B cell (primary cell): ENCODE measurements around the gene GNAS. TPM values are rescaled to one million over a fixed set of nuclear protein-coding genes. Genes with fewer than 3 reads are reported as not detected.

ENCODE experiments used
- ATAC-seq: fragments of 200-7000 bp; cut with Tn5 transposase; one replicate; pipeline ENCODE4 v1.10.0; 2021; ENCODE audit warnings: low read depth, mild to moderate bottlenecking, moderate number of reproducible peaks, moderate library complexity
- CTCF ChIA-PET: fragments of 350-600 bp; sonication (Branson Sonifier 250); formaldehyde crosslinking; loops from one replicate; lab custom pipeline; 2021; ENCODE audit warnings: antibody characterized with exemption, inconsistent platforms; lab: Charles Lee
- POLR2A ChIA-PET: fragments of 350-600 bp; sonication (Branson Sonifier 250); formaldehyde crosslinking; loops from one replicate; lab custom pipeline; 2021; ENCODE audit warnings: antibody characterized with exemption; lab: Charles Lee
- DNase-seq: peaks from one replicate; pipeline ENCODE4 v3.0.0; 2013
- H2AFZ ChIP-seq: 2 replicates; pipeline ENCODE4 v1.6.1; 2012; ENCODE audit warnings: mild to moderate bottlenecking, low read depth, low read length; ENCODE audit not compliant: insufficient read depth, poor library complexity, severe bottlenecking
- H3K27ac ChIP-seq, 2 donors: 1 replicate in 1 of 2; 2 replicates in 1 of 2; pipeline ENCODE4 v1.5.1; 2012 to 2013; ENCODE audit warnings: low read length in 2 of 2, mild to moderate bottlenecking in 2 of 2, moderate library complexity in 1 of 2
- H3K27me3 ChIP-seq, 4 experiments: fragments of 200-600 bp in 1 of 4; sonication (generic) in 1 of 4; replicated peaks in 1 of 4; 1 replicate in 2 of 4; 2 replicates in 2 of 4; pipeline versions ENCODE4 v1.6.1 to v1.7.0; 2013 to 2016; ENCODE audit warnings: low read length in 3 of 4, mild to moderate bottlenecking in 2 of 4, mixed read lengths in 1 of 4, moderate library complexity in 1 of 4; ENCODE audit not compliant: insufficient read depth in 4 of 4, control insufficient read depth in 3 of 4; ENCODE audit errors: control extremely low read depth in 1 of 4
- H3K36me3 ChIP-seq, 2 experiments: replicated peaks in 1 of 2; 1 replicate in 1 of 2; 2 replicates in 1 of 2; pipeline versions ENCODE4 v1.6.1 to v1.7.1; 2013; ENCODE audit warnings: low read length in 1 of 2; ENCODE audit not compliant: insufficient read depth in 2 of 2, control insufficient read depth in 1 of 2; ENCODE audit errors: control extremely low read depth in 1 of 2, extremely low read depth in 1 of 2
- H3K4me1 ChIP-seq, 2 donors: fragments of 200-600 bp in 1 of 2; sonication (generic) in 1 of 2; 1 replicate in 1 of 2; 2 replicates in 1 of 2; pipeline versions ENCODE4 v1.5.1 to v1.6.1; 2013 to 2017; ENCODE audit warnings: low read length in 2 of 2; ENCODE audit not compliant: control insufficient read depth in 2 of 2, insufficient read depth in 2 of 2
- H3K4me2 ChIP-seq: replicated peaks from 2 replicates; pipeline ENCODE3; 2012; ENCODE audit warnings: mild to moderate bottlenecking, low read depth, low read length; ENCODE audit not compliant: poor library complexity, severe bottlenecking
- H3K4me3 ChIP-seq, 5 experiments: fragments of 200-600 bp in 1 of 5; sonication (generic) in 1 of 5; 1 replicate in 3 of 5; 2 replicates in 2 of 5; pipeline versions ENCODE4 v1.5.1 to v1.7.0; 2011 to 2016; ENCODE audit warnings: low read length in 4 of 5, mild to moderate bottlenecking in 4 of 5, low read depth in 2 of 5, control low read depth in 1 of 5, moderate library complexity in 1 of 5; ENCODE audit not compliant: insufficient read depth in 1 of 5; ENCODE audit errors: control extremely low read depth in 1 of 5, extremely low read depth in 1 of 5
- H3K79me2 ChIP-seq: fragments of 200-600 bp; sonication (generic); one replicate; pipeline ENCODE4 v1.6.0; 2016; ENCODE audit warnings: low read length; ENCODE audit not compliant: control insufficient read depth, insufficient read depth
- H3K9ac ChIP-seq: fragments of 200-600 bp; sonication (generic); 2 replicates; pipeline ENCODE4 v1.6.1; 2017; ENCODE audit warnings: mild to moderate bottlenecking, low read length, moderate library complexity
- H3K9me3 ChIP-seq, 3 donors: one replicate each; pipeline versions ENCODE4 v1.6.1 to v1.7.1; 2013; ENCODE audit warnings: low read length in 2 of 3; ENCODE audit not compliant: control insufficient read depth in 2 of 3, insufficient read depth in 1 of 3; ENCODE audit errors: control extremely low read depth in 1 of 3
- H4K20me1 ChIP-seq: 2 replicates; pipeline ENCODE4 v1.6.0; 2012; ENCODE audit warnings: mild to moderate bottlenecking, low read length; ENCODE audit not compliant: insufficient read depth, control insufficient read depth, poor library complexity, severe bottlenecking
- H3K27ac Mint-ChIP-seq: one replicate; pipeline ENCODE4 v1.8.0; 2021; ENCODE audit warnings: mixed read lengths
- H3K27me3 Mint-ChIP-seq: one replicate; pipeline ENCODE4 v1.8.0; 2021; ENCODE audit warnings: mixed read lengths
- H3K4me1 Mint-ChIP-seq: one replicate; pipeline ENCODE4 v1.8.0; 2021; ENCODE audit warnings: mixed read lengths
- H3K4me3 Mint-ChIP-seq: one replicate; pipeline ENCODE4 v1.8.0; 2021; ENCODE audit warnings: mixed read lengths
- H3K9me3 Mint-ChIP-seq: one replicate; pipeline ENCODE4 v1.8.0; 2022; ENCODE audit warnings: mixed read lengths; ENCODE audit not compliant: insufficient read depth
- CTCF ChIP-seq: fragments of 200-600 bp; IDR thresholded peaks from one replicate; pipeline ENCODE4 v1.8.0; 2022; ENCODE audit warnings: antibody characterized with exemption, mild to moderate bottlenecking
- EZH2 ChIP-seq: IDR thresholded peaks from 2 replicates; pipeline ENCODE4 v1.6.1; 2012; ENCODE audit warnings: borderline replicate concordance, low read depth, mild to moderate bottlenecking, moderate library complexity, low read length; ENCODE audit not compliant: insufficient read depth, poor library complexity, severe bottlenecking
- WGBS: methylation state at CpG from one replicate; pipeline ENCODE4 v1.1.5; 2013; ENCODE audit warnings: missing lambda C conversion rate; ENCODE audit not compliant: insufficient coverage; 5-methylcytosine and 5-hydroxymethylcytosine counted together
- intact Hi-C: fragments of 100-400 bp; cut with micrococcal nuclease; formaldehyde crosslinking; loops from one replicate; pipeline ENCODE4 v1.10.0; 2022
- polyA plus RNA-seq: library from polyadenylated mRNA; depleted of rRNA; stranded (reverse); fragments of >200 nt; gene quantifications from 2 replicates; pipeline ENCODE4 v1.2.3, GENCODE V29; 2012
- total RNA-seq, 2 donors: library from RNA; stranded (reverse); fragments of 120-200 nt in 1 of 2; gene quantifications; 1 replicate in 1 of 2; 2 replicates in 1 of 2; pipeline versions ENCODE4 v1.2.3 to v1.2.4, GENCODE V29; 2013 to 2022

GNAS gene
- total and polyA plus RNA-seq, 2 donors (not counting 1 experiment from before 2014, with no cell fraction given), result 714 to 1,181 TPM

GRCh38 chr20:58878399-58878798, 25.9 kb downstream of the GNAS start:
- no peak overlapping the region for H3K27ac ChIP-seq
- no peak overlapping the region for H3K4me3 Mint-ChIP-seq
- no peak overlapping the region for H2AFZ ChIP-seq
- intact Hi-C loops, result no loop called here
- H3K9me3 Mint-ChIP-seq, result no peaks in the 10 kb centered on the region
- no peaks in the 10 kb centered on the region for H3K4me1 ChIP-seq
- H3K4me3 ChIP-seq, result no peak overlapping the region
- H3K27ac Mint-ChIP-seq, result no peak overlapping the region
- H3K9me3 ChIP-seq, result no peaks in the 10 kb centered on the region
- CTCF ChIA-PET, result interaction anchor here (1.1 to 1.6 kb wide), 2 partner anchors 8 to 210 kb away, joined by 4 to 6 read pairs; no protein-coding TSS in a partner anchor
- H3K4me2 ChIP-seq, result no peak overlapping the region
- H3K9ac ChIP-seq, result no peak overlapping the region
- no peaks in the 10 kb centered on the region for H3K4me1 Mint-ChIP-seq
- DNase-seq (no peak), ATAC-seq (no peak)
- H3K36me3 ChIP-seq, result no peaks in the 10 kb centered on the region
- POLR2A ChIA-PET, result no interaction called here
- H4K20me1 ChIP-seq, result no peaks in the 10 kb centered on the region
- H3K27me3 Mint-ChIP-seq, result no peaks in the 10 kb centered on the region
- WGBS, result no CpG with 5 or more reads among the region's 4 CpGs
- no peaks in the 10 kb centered on the region for H3K79me2 ChIP-seq
- TF ChIP-seq CTCF (no peak), EZH2 (no peak)
- H3K27me3 ChIP-seq, result no peaks in the 10 kb centered on the region

GRCh38 chr20:58880441-58880840, 27.9 kb downstream of the GNAS start:
- Histone ChIP-seq H3K9ac (no peak overlapping the region), H3K36me3 (no peaks in the 10 kb centered on the region), H3K27me3 (no peaks in the 10 kb centered on the region), H2AFZ (no peak overlapping the region), H4K20me1 (no peaks in the 10 kb centered on the region), H3K27ac (no peak overlapping the region), H3K4me3 (no peak overlapping the region), H3K79me2 (no peaks in the 10 kb centered on the region), H3K9me3 (no peaks in the 10 kb centered on the region), H3K4me2 (no peak overlapping the region), H3K4me1 (no peaks in the 10 kb centered on the region)
- H3K27me3 Mint-ChIP-seq, result no peaks in the 10 kb centered on the region
- no peak for DNase-seq
- no peak for TF ChIP-seq CTCF
- no peak for TF ChIP-seq EZH2
- POLR2A ChIA-PET, result no interaction called here
- CTCF ChIA-PET, result no interaction called here
- no peak overlapping the region for H3K27ac Mint-ChIP-seq
- intact Hi-C loops, result no loop called here
- no peak overlapping the region for H3K4me3 Mint-ChIP-seq
- H3K4me1 Mint-ChIP-seq, result no peaks in the 10 kb centered on the region
- no peaks in the 10 kb centered on the region for H3K9me3 Mint-ChIP-seq
- WGBS, result no CpG with 5 or more reads among the region's 1 CpG
- no peak for ATAC-seq
